K562 (cell line): ENCODE measurements around the gene SYNJ2. TPM values are rescaled to one million over a fixed set of nuclear protein-coding genes. Genes with fewer than 3 reads are reported as not detected.
A peak's percentile ranks its signal among the peaks of the same experiment; 100 is the strongest.

ENCODE experiments used
- E2F6 ChIP-seq, 2 experiments: IDR thresholded peaks; 2 replicates each; pipeline ENCODE4 v1.6.1; 2011; ENCODE audit warnings: borderline replicate concordance in 1 of 2, control low read depth in 1 of 2, low read depth in 1 of 2, low read length in 1 of 2, mild to moderate bottlenecking in 1 of 2, mixed read lengths in 1 of 2, moderate library complexity in 1 of 2; ENCODE audit not compliant: insufficient read depth in 1 of 2, insufficient read length in 1 of 2, poor library complexity in 1 of 2, severe bottlenecking in 1 of 2; ENCODE audit errors: extremely low read depth in 1 of 2
- HMGXB4 ChIP-seq: sonication (generic); formaldehyde crosslinking; IDR thresholded peaks from 2 replicates; pipeline ENCODE4 v1.8.1; 2023; ENCODE audit warnings: mild to moderate bottlenecking, missing genetic modification reagents
- KDM5B ChIP-seq: fragments of 200-600 bp; sonication (generic); IDR thresholded peaks from 2 replicates; pipeline ENCODE4 v1.6.1; 2012; ENCODE audit warnings: low read depth, mild to moderate bottlenecking, moderate library complexity, low read length, control low read depth, inconsistent platforms; ENCODE audit not compliant: insufficient replicate concordance
- NR2C1 ChIP-seq, 2 experiments: fragments of 450-650 bp; IDR thresholded peaks; 2 replicates each; pipeline ENCODE4 v1.6.1; 2017; ENCODE audit warnings: mild to moderate bottlenecking in 2 of 2, antibody characterized with exemption in 1 of 2, inconsistent platforms in 1 of 2, missing compliant biosample characterization in 1 of 2, missing genetic modification characterization in 1 of 2
- NR2F6 ChIP-seq: fragments of 450-650 bp; formaldehyde crosslinking; IDR thresholded peaks from 2 replicates; pipeline ENCODE4 v1.4.0; 2020; ENCODE audit warnings: mild to moderate bottlenecking
- POLR2G ChIP-seq: fragments of 200-400 bp; formaldehyde crosslinking; IDR thresholded peaks from 2 replicates; pipeline ENCODE4 v1.6.1; 2017; ENCODE audit warnings: low read depth, mild to moderate bottlenecking, antibody characterized with exemption, low read length, moderate library complexity
- RAD21 ChIP-seq, 2 experiments: fragments of 250-450 bp in 1 of 2; fragments of 450-650 bp in 1 of 2; sonication (Bioruptor Pico) in 1 of 2; formaldehyde crosslinking in 1 of 2; IDR thresholded peaks in 1 of 2; conservative IDR thresholded peaks in 1 of 2; 2 replicates each; pipeline versions ENCODE4 v1.4.0 to v1.8.0; 2020 to 2022; ENCODE audit warnings: mild to moderate bottlenecking in 2 of 2, moderate library complexity in 1 of 2
- RB1 ChIP-seq: fragments of 450-650 bp; IDR thresholded peaks from 2 replicates; pipeline ENCODE4 v1.6.1; 2017; ENCODE audit warnings: low read depth, mild to moderate bottlenecking
- SPI1 ChIP-seq: IDR thresholded peaks from 2 replicates; pipeline ENCODE4 v1.6.1; 2011; ENCODE audit warnings: low read depth, low read length, control low read depth, borderline replicate concordance
- UBTF ChIP-seq, 2 experiments: IDR thresholded peaks; 2 replicates each; pipeline ENCODE4 v1.6.1; 2012; ENCODE audit warnings: improper control_type of control experiment in 2 of 2, low read depth in 2 of 2, low read length in 2 of 2, borderline replicate concordance in 1 of 2
- ZBTB34 ChIP-seq: fragments of 250-450 bp; sonication (Bioruptor Pico); IDR thresholded peaks from 2 replicates; pipeline ENCODE4 v1.8.0; 2021; ENCODE audit warnings: mild to moderate bottlenecking, moderate library complexity
- polyA plus RNA-seq, 8 experiments: library from polyadenylated mRNA; depleted of rRNA in 4 of 8; stranded (reverse) in 5 of 8; unstranded in 3 of 8; fragments of >200 nt; fragmentation: Nextera tagmentation in 2 of 8; fragmentation: Illumina TruSeq in 1 of 8; extraction: Ambion mirVana in 2 of 8; extraction: Trizol in 1 of 8; gene quantifications; 2 replicates each; pipeline versions ENCODE4 v1.2.1 to v1.2.3, GENCODE V29; 2011 to 2014; ENCODE audit warnings: inconsistent platforms in 1 of 8, missing spikeins in 1 of 8
- total RNA-seq, 7 experiments: library from RNA; depleted of rRNA in 6 of 7; stranded (reverse); fragments of >200 nt in 6 of 7; fragmentation: Illumina TruSeq in 2 of 7; extraction: Trizol in 2 of 7; gene quantifications; 2 replicates each; pipeline versions ENCODE4 v1.2.1 to v1.2.3, GENCODE V29; 2011 to 2021; ENCODE audit warnings: low replicate concordance in 1 of 7

SYNJ2 gene
- total and polyA plus RNA-seq, 9 of the 15 experiments (the other 6 are each of a cell fraction or from before 2014, with no cell fraction given): 3.0 to 27.7 (median 17.8) TPM

GRCh38 chr6:158039571-158040050, 57.9 kb downstream of the SYNJ2 start (continued):
- TF ChIP-seq UBTF (IDR thresholded peaks at IDR 0.05; ENCODE audit: borderline replicate concordance in 1 of 2, low read depth in 2 of 2, low read length in 2 of 2): 0 out of 4 replicates have a peak, but pooled peaks of 1 of the 2 experiments have one; percentile 14
- TF ChIP-seq ZBTB34 (CRISPR knock-in tag): no peak
- peak; percentile 45; the same call in 1 of the 2 replicates for TF ChIP-seq POLR2G
- TF ChIP-seq HMGXB4 (CRISPR knock-in tag): 0 out of 2 replicates have a peak, but pooled peaks have one; percentile 22
- peak; percentile 36 for TF ChIP-seq KDM5B
- TF ChIP-seq NR2C1 (IDR thresholded peaks at IDR 0.05): no peak
- no peak for TF ChIP-seq NR2C1 (tag; IDR thresholded peaks at IDR 0.05)
- peak; percentile 42; the same call in 1 of the 2 replicates for TF ChIP-seq RB1
- TF ChIP-seq NR2F6 (CRISPR knock-in tag): no peak
- peak in 1 of 2 experiments; percentile 16 for TF ChIP-seq E2F6 (IDR thresholded peaks at IDR 0.05; ENCODE audit: borderline replicate concordance in 1 of 2, extremely low read depth in 1 of 2, insufficient read depth in 1 of 2, insufficient read length in 1 of 2, low read depth in 1 of 2, low read length in 1 of 2, poor library complexity in 1 of 2, severe bottlenecking in 1 of 2)
- no peak for TF ChIP-seq RAD21 (CRISPR knock-in tag; conservative IDR thresholded peaks at IDR 0.05 in 1 of 2, IDR thresholded peaks at IDR 0.05 in 1 of 2)
- peak; percentile 60; the same call in 1 of the 2 replicates for TF ChIP-seq SPI1
